ENCODE data around the gene CIDEB.

- no peak for TF ChIP-seq CTCF (IDR thresholded peaks at IDR 0.05)
- TF ChIP-seq POLR2A (IDR thresholded peaks at IDR 0.05): no peak
Measured at GRCh38 chr14:24277606-24278321, 30.0 kb downstream of the CIDEB start.

All from tibial nerve (tissue), 3 donors.